Measurements from ENCODE around the gene VAMP1.
"Not testable (repeated sequence)": the region's sequence is repeated elsewhere in the genome, so short reads cannot be mapped to it uniquely, and the experiment has no call there.

VAMP1 gene

DNA sequence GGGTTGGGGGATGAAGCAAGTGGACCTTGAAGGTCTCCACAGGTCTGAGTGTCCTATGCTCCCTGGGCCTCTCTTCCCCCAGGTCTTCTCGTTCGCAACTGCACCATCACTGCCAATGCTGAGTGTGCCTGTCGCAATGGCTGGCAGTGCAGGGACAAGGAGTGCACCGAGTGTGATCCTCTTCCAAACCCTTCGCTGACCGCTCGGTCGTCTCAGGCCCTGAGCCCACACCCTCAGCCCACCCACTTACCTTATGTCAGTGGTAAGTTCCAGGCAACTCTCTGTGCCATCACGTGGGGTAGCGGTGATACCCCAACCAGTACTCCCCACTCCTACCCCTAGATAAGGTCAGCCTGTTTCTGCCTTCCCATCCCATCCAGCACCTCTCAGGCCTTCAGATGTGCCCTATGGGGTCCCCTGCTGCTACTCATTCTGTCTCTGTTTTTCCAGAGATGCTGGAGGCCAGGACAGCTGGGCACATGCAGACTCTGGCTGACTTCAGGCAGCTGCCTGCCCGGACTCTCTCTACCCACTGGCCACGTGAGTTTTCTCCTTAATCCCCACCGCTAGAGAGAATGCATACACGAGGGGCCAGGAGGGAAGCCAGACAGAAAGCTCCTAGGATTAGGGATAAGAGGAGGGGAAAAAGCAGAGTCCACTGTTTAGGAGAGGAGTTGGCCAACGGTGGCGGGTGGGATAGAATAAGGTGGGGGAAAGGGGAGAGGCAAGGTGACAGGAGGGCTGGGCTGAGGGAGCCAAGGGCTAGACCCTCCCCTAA, 20.2 kb downstream of the VAMP1 start:
- no peak for DNase-seq

- DNase-seq: no peak
Measured at GRCh38 chr12:6444704-6445688, 25.5 kb downstream of the VAMP1 start, which contains the start of gene CD27. TSS of gene CD27 (plus strand) at chr12:6444955. CDS start at chr12:6445096, 141 bp downstream.

DNA sequence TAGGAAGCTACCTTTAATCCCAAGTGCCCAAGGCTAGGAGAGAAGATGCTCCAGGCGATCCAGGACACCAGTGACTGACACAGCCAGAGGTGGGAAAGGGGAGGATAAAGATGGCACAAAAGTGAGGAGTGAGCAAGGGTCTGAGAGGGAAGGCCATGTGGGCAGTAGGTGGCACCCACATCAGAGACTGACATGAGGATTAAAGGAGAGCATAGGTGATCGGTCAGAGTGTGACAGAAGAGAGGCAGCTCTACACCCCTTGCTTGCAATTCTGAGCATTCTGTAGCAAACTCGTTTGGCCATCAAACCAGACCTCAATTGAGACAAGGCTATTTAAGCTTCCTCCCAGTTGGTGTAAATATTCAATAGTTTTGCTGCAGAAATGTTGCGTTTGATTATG, 26.4 kb downstream of the VAMP1 start:
- no peak for DNase-seq

DNA sequence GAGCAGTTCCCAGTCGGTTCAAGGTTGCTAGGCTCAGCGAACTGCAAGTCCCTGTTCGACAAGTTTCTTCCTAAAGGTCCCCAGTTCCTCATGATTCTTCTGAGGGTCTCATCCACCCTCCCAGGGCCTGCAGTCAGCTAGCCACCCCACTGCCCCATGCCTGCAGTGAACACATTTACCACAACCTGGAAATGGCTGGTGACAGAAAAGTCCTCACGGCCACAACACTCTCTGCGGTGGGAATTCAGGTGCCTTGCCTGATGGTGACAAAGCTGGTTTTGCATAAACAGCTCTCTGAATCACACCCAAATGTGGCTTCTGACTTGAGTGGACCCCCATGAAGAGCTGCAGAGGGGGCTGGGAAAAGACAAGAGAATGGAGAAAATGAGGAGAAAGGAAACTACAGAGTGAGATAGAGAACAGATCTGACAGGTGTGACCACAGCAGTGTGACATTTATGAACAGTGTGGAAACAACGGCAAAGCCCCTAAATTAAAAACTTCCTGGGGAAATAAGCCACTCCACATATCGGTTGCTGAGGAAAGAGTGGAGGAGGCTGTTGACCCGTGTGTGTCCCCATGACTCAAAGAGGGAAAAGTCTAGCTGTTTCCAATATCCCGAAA, 27.0 kb downstream of the VAMP1 start:
- DNase-seq: no peak

DNA sequence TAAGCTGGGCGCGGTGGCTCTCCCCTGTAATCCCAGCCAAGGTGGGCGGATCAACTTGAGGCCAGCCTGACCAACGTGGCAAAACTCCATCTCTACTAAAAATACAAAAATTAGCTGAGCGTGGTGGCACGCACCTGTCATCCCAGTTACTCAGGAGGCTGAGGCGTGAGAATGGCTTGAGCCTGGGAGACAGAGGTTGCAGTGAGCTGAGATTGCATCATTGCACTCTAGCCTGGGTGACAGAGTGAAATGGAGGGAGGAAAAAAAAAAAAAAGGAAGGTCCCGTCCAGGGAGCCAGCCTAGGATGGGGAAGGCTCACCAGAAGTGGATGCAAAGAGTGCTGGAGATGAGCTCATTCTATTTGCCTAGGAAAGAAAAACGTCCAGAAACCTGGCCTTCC, 27.6 kb downstream of the VAMP1 start:
- DNase-seq: no peak

GRCh38 chr12:6440391-6440790, 30.1 kb downstream of the VAMP1 start:
- DNase-seq: no peak

- no peak for DNase-seq
Measured at GRCh38 chr12:6438345-6438744, 32.1 kb downstream of the VAMP1 start.

- DNase-seq: no peak
Measured at GRCh38 chr12:6437586-6437985, 32.9 kb downstream of the VAMP1 start.

DNA sequence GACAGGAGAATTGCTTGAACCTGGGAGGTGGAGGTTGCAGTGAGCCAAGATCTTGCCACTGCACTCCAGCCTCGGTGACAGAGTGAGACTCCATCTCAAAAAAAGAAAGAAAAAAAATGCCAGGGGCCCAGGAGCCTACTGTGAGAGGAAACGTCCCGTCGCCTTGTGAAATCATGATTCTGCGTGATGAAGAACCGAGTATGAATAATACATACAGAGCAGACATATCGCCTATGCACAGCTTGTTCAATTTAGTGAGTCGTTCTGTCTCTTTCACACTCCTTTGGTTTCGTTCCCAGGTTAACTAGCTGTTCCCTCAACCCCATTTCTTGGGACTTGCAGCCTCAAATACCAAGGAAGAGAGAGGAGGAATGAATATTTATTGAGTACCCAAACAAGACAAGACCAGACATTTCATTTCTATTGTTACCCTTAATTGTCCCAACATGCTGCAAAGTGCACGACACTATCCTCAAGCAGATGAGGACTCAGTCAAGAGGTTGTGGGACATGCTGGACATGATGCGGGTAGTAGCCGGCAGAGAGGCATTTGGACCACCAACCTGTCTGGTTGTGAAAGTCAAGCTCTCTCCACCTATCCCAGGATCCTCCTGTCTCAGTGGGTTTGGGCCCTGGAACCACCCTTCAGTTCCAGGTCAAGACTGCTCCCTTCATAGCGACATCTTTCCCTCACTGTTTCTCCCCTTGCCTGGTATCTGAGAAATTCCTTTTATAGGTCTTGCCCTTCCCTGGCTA, 34.3 kb downstream of the VAMP1 start:
- DNase-seq: no peak

DNA sequence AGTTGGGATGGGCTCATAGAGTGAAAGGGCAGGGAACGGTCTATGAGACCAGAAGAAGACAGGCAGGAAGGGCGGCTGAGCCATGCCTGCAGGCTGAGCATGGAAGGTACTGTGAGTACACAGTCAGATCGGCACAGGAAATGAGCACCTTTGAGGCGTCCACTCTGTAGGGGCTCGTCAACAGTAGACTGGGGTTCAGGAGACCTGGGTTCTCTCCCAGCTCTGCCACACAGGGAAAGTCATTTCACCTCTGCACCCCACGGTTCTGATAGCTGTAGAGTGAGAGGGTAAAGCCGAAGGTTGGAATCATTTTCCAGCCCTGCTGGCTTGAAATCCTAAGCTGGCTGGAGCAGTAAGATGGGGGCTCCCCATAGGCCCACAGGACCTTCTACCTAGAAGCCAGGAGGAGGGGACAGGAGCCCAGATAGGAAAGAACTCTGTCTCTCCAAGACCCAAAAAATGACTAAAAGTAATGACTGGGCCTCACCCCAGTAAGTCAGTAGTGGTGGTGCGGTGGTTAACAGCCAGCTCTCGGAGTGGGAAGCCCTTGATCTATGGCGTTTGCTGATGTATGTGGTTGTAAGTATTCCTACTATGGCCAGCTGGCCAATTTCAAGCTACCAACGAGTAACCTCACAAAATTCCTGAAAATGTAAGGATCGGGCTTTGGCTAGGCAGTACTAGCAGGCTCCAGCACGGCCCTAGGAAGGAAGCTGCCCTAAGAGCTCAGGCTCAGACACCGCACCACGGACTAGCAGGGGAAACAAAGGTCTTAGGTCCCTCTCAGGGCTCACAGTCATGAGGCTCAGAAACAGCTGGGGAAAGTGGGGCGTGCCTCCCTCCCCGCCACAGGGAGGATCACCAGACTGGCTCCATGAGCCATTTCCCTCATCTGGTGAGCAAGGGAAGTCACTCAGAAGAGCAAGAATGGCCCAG, 36.0 kb downstream of the VAMP1 start:
- DNase-seq: no peak

GRCh38 chr12:6432991-6433390, 37.5 kb downstream of the VAMP1 start:
- DNase-seq: no peak

- DNase-seq: no peak
Measured at GRCh38 chr12:6430124-6430989, 40.1 kb downstream of the VAMP1 start.

DNA sequence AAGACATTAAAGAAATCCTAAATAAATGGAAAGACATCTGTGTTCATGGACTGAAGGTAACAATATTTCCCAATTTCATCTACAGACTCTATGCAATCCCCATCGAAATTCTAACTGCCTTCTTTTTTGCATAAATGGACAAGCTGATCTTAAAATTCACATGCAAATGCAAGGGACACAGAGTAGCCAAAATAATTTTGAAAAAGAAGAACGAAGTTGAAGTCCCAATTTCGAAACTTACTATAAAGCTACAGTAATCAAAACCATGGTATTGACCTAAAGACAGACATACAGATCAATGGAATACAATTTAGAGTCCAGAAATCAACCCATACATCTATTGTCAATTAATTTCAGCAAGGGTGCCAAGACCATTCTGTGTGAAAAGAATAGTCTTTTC, 42.2 kb downstream of the VAMP1 start:
- DNase-seq: no peak

GRCh38 chr12:6427796-6428195, 42.7 kb downstream of the VAMP1 start:
- DNase-seq: not testable (repeated sequence)

- no peak for DNase-seq
Measured at GRCh38 chr12:6426882-6427671, 43.4 kb downstream of the VAMP1 start.

GRCh38 chr12:6425590-6426531, 44.6 kb downstream of the VAMP1 start:
- no peak for DNase-seq

DNA sequence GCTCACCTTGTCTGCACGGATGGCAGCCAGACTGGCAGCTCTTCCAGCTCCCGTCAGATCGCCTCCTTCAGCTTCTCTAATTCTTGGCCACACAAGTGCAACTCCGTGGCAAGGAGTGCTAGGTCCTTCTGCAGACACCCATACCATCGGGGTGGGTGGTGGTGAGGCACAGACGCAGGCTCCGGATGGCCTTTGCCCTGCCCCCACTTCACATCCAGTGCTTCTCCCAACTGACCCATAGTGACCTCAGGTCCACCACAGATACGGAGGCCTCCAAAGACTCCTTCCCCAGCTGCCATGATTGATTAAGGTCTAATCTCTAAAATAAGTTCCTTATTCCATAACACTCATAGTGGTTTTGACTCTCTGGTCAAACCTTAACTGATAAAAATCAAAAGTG, 45.6 kb downstream of the VAMP1 start:
- no peak for DNase-seq

GRCh38 chr12:6424008-6424347, 46.5 kb downstream of the VAMP1 start:
- DNase-seq: no peak
